Measurements from ENCODE around the gene NOD1. TPM values are rescaled to one million over a fixed set of nuclear protein-coding genes. Genes with fewer than 3 reads are reported as not detected.
"Not testable (repeated sequence)": the region's sequence is repeated elsewhere in the genome, so short reads cannot be mapped to it uniquely, and the experiment has no call there.

NOD1 gene
- total and polyA plus RNA-seq, 2 donors (not counting 1 experiment from before 2014, with no cell fraction given): 20.6 to 28.8 TPM

- Histone ChIP-seq H3K4me3 (ENCODE audit: control extremely low read depth in 1 of 5, extremely low read depth in 1 of 5, insufficient read depth in 1 of 5, low read depth in 2 of 5, low read length in 4 of 5) (no peak overlapping the region), H3K27ac (ENCODE audit: low read length in 2 of 2) (no peak overlapping the region), H4K20me1 (ENCODE audit: control insufficient read depth, insufficient read depth, low read length, poor library complexity, severe bottlenecking) (no peaks in the 10 kb centered on the region), H2AFZ (ENCODE audit: insufficient read depth, low read depth, low read length, poor library complexity, severe bottlenecking) (no peak overlapping the region), H3K4me2 (replicated peaks; ENCODE audit: low read depth, low read length, poor library complexity, severe bottlenecking) (no peak overlapping the region), H3K9ac (ENCODE audit: low read length) (no peak overlapping the region), H3K9me3 (ENCODE audit: control extremely low read depth in 1 of 3, control insufficient read depth in 2 of 3, insufficient read depth in 1 of 3, low read length in 2 of 3) (peaks cover 0 to 4% (median 0%) of the 10 kb centered on the region in 3 donors), H3K27me3 (replicated peaks in 1 of 4; ENCODE audit: control extremely low read depth in 1 of 4, control insufficient read depth in 3 of 4, insufficient read depth in 4 of 4, low read length in 3 of 4) (no peaks in the 10 kb centered on the region), H3K79me2 (ENCODE audit: control insufficient read depth, insufficient read depth, low read length) (no peaks in the 10 kb centered on the region), H3K4me1 (ENCODE audit: control insufficient read depth in 2 of 2, insufficient read depth in 2 of 2, low read length in 2 of 2) (no peaks in the 10 kb centered on the region), H3K36me3 (replicated peaks in 1 of 2; ENCODE audit: control extremely low read depth in 1 of 2, control insufficient read depth in 1 of 2, extremely low read depth in 1 of 2, insufficient read depth in 2 of 2, low read length in 1 of 2) (peaks cover 0 to 35% of the 10 kb centered on the region in 2 experiments)
- H3K9me3 Mint-ChIP-seq (ENCODE audit: insufficient read depth): no peaks in the 10 kb centered on the region
- ChIA-PET POLR2A (no interaction called here), CTCF (no interaction called here)
- H3K27me3 Mint-ChIP-seq: no peaks in the 10 kb centered on the region
- no CpG with 5 or more reads among the region's 3 CpGs for WGBS (ENCODE audit: insufficient coverage)
- H3K4me1 Mint-ChIP-seq: no peaks in the 10 kb centered on the region
- no peak overlapping the region for H3K27ac Mint-ChIP-seq
- intact Hi-C loops (cut with micrococcal nuclease): no loop called here
- TF ChIP-seq CTCF (IDR thresholded peaks at IDR 0.05): no peak
- TF ChIP-seq EZH2 (IDR thresholded peaks at IDR 0.05; ENCODE audit: borderline replicate concordance, insufficient read depth, low read depth, low read length, poor library complexity, severe bottlenecking): no peak
- ATAC-seq (ENCODE audit: low read depth) (no peak), DNase-seq (no peak)
- H3K4me3 Mint-ChIP-seq: no peak overlapping the region
These were observed 56.9 kb downstream of the NOD1 start for GRCh38 chr7:30421647-30422196.

- WGBS (ENCODE audit: insufficient coverage): no CpG with 5 or more reads among the region's 3 CpGs
- DNase-seq (no peak), ATAC-seq (ENCODE audit: low read depth) (no peak)
- Mint-ChIP-seq H3K27ac (no peak overlapping the region), H3K9me3 (ENCODE audit: insufficient read depth) (no peaks in the 10 kb centered on the region), H3K27me3 (no peaks in the 10 kb centered on the region), H3K4me3 (no peak overlapping the region), H3K4me1 (no peaks in the 10 kb centered on the region)
- Histone ChIP-seq H3K4me1 (ENCODE audit: control insufficient read depth in 2 of 2, insufficient read depth in 2 of 2, low read length in 2 of 2) (no peaks in the 10 kb centered on the region), H3K79me2 (ENCODE audit: control insufficient read depth, insufficient read depth, low read length) (no peaks in the 10 kb centered on the region), H2AFZ (ENCODE audit: insufficient read depth, low read depth, low read length, poor library complexity, severe bottlenecking) (no peak overlapping the region), H3K9me3 (ENCODE audit: control extremely low read depth in 1 of 3, control insufficient read depth in 2 of 3, insufficient read depth in 1 of 3, low read length in 2 of 3) (peaks cover 0 to 4% (median 0%) of the 10 kb centered on the region in 3 donors), H3K4me3 (ENCODE audit: control extremely low read depth in 1 of 5, extremely low read depth in 1 of 5, insufficient read depth in 1 of 5, low read depth in 2 of 5, low read length in 4 of 5) (no peak overlapping the region), H3K27me3 (replicated peaks in 1 of 4; ENCODE audit: control extremely low read depth in 1 of 4, control insufficient read depth in 3 of 4, insufficient read depth in 4 of 4, low read length in 3 of 4) (no peaks in the 10 kb centered on the region), H3K36me3 (replicated peaks in 1 of 2; ENCODE audit: control extremely low read depth in 1 of 2, control insufficient read depth in 1 of 2, extremely low read depth in 1 of 2, insufficient read depth in 2 of 2, low read length in 1 of 2) (peaks cover 0 to 26% of the 10 kb centered on the region in 2 experiments), H4K20me1 (ENCODE audit: control insufficient read depth, insufficient read depth, low read length, poor library complexity, severe bottlenecking) (no peaks in the 10 kb centered on the region), H3K4me2 (replicated peaks; ENCODE audit: low read depth, low read length, poor library complexity, severe bottlenecking) (no peak overlapping the region), H3K27ac (ENCODE audit: low read length in 2 of 2) (no peak overlapping the region), H3K9ac (ENCODE audit: low read length) (no peak overlapping the region)
- TF ChIP-seq CTCF (IDR thresholded peaks at IDR 0.05) (no peak), EZH2 (IDR thresholded peaks at IDR 0.05; ENCODE audit: borderline replicate concordance, insufficient read depth, low read depth, low read length, poor library complexity, severe bottlenecking) (no peak)
- intact Hi-C loops (cut with micrococcal nuclease): no loop called here
- CTCF ChIA-PET: no interaction called here
- POLR2A ChIA-PET: no interaction called here
These were observed 57.9 kb downstream of the NOD1 start for GRCh38 chr7:30420662-30421061.

- H3K4me1 Mint-ChIP-seq; intact Hi-C loops (cut with micrococcal nuclease); H3K9me3 Mint-ChIP-seq (ENCODE audit: insufficient read depth); H3K4me2 ChIP-seq (replicated peaks; ENCODE audit: low read depth, low read length, poor library complexity, severe bottlenecking); CTCF ChIA-PET; H3K4me3 ChIP-seq (ENCODE audit: control extremely low read depth in 1 of 5, extremely low read depth in 1 of 5, insufficient read depth in 1 of 5, low read depth in 2 of 5, low read length in 4 of 5); H3K27me3 Mint-ChIP-seq; POLR2A ChIA-PET; H3K27me3 ChIP-seq (replicated peaks in 1 of 4; ENCODE audit: control extremely low read depth in 1 of 4, control insufficient read depth in 3 of 4, insufficient read depth in 4 of 4, low read length in 3 of 4); H3K4me1 ChIP-seq (ENCODE audit: control insufficient read depth in 2 of 2, insufficient read depth in 2 of 2, low read length in 2 of 2); H3K9me3 ChIP-seq (ENCODE audit: control extremely low read depth in 1 of 3, control insufficient read depth in 2 of 3, insufficient read depth in 1 of 3, low read length in 2 of 3); ATAC-seq (ENCODE audit: low read depth); H2AFZ ChIP-seq (ENCODE audit: insufficient read depth, low read depth, low read length, poor library complexity, severe bottlenecking); H4K20me1 ChIP-seq (ENCODE audit: control insufficient read depth, insufficient read depth, low read length, poor library complexity, severe bottlenecking); H3K4me3 Mint-ChIP-seq; H3K9ac ChIP-seq (ENCODE audit: low read length); DNase-seq; H3K27ac ChIP-seq (ENCODE audit: low read length in 2 of 2); H3K79me2 ChIP-seq (ENCODE audit: control insufficient read depth, insufficient read depth, low read length); H3K27ac Mint-ChIP-seq: not testable (repeated sequence)
- no CpG with 5 or more reads among the region's 26 CpGs for WGBS (ENCODE audit: insufficient coverage)
- H3K36me3 ChIP-seq (replicated peaks in 1 of 2; ENCODE audit: control extremely low read depth in 1 of 2, control insufficient read depth in 1 of 2, extremely low read depth in 1 of 2, insufficient read depth in 2 of 2, low read length in 1 of 2): peaks cover 0 to 20% of the 10 kb centered on the region in 2 experiments
These were observed 58.5 kb downstream of the NOD1 start for GRCh38 chr7:30420080-30420479.
